T-cell (primary cell): Measurements from ENCODE around the gene SLC15A2. TPM values are rescaled to one million over a fixed set of nuclear protein-coding genes. Genes with fewer than 3 reads are reported as not detected.

Source experiments
- ATAC-seq, 4 experiments: fragments of 200-7000 bp in 3 of 4; fragments of 150-1000 bp in 1 of 4; cut with Tn5 transposase; replicated peaks in 1 of 4; 1 replicate in 3 of 4; 2 replicates in 1 of 4; pipeline ENCODE4 v1.10.0; 2021; ENCODE audit warnings: moderate library complexity in 3 of 4, mild to moderate bottlenecking in 2 of 4, moderate number of reproducible peaks in 1 of 4
- CTCF ChIA-PET, 2 donors: fragments of 300-600 bp; sonication (Branson Sonifier 250); formaldehyde crosslinking; loops; one replicate each; lab custom pipeline; 2022; ENCODE audit warnings: antibody characterized with exemption in 2 of 2; lab: Charles Lee
- POLR2A ChIA-PET, 2 donors: fragments of 300-600 bp; sonication (Branson Sonifier 250); formaldehyde crosslinking; loops; one replicate each; lab custom pipeline; 2022; ENCODE audit warnings: antibody characterized with exemption in 2 of 2; lab: Charles Lee
- DNase-seq, 35 experiments: peaks; one replicate each; pipeline versions ENCODE4 v3.0.0 to v3.0.0-alpha.2; 2013 to 2023
- H3K27ac ChIP-seq: one replicate; pipeline ENCODE4 v1.5.1; 2013; ENCODE audit warnings: low read length
- H3K27me3 ChIP-seq, 2 experiments: replicated peaks in 1 of 2; 1 replicate in 1 of 2; 2 replicates in 1 of 2; pipeline versions ENCODE4 v1.6.1 to v1.7.0; 2013; ENCODE audit warnings: low read length in 1 of 2, mixed read lengths in 1 of 2; ENCODE audit not compliant: control insufficient read depth in 2 of 2, insufficient read depth in 2 of 2; ENCODE audit errors: extremely low read depth in 1 of 2
- H3K36me3 ChIP-seq, 2 donors: 1 replicate in 1 of 2; 2 replicates in 1 of 2; pipeline versions ENCODE4 v1.6.1 to v1.7.0; 2013; ENCODE audit warnings: low read length in 1 of 2; ENCODE audit not compliant: control insufficient read depth in 2 of 2, insufficient read depth in 1 of 2; ENCODE audit errors: extremely low read depth in 1 of 2
- H3K4me1 ChIP-seq, 2 experiments: 1 replicate in 1 of 2; 2 replicates in 1 of 2; pipeline versions ENCODE4 v1.6.1 to v1.7.0; 2013; ENCODE audit warnings: low read length in 2 of 2, mixed read lengths in 1 of 2; ENCODE audit not compliant: insufficient read depth in 2 of 2, control insufficient read depth in 1 of 2; ENCODE audit errors: extremely low read depth in 1 of 2
- H3K4me3 ChIP-seq, 2 donors: 1 replicate in 1 of 2; 2 replicates in 1 of 2; pipeline versions ENCODE4 v1.5.1 to v1.7.0; 2013; ENCODE audit warnings: mild to moderate bottlenecking in 2 of 2, low read length in 1 of 2, moderate library complexity in 1 of 2; ENCODE audit not compliant: control insufficient read depth in 1 of 2; ENCODE audit errors: extremely low read depth in 1 of 2
- H3K9me3 ChIP-seq: 2 replicates; pipeline ENCODE4 v1.7.0; 2013
- H3K27ac Mint-ChIP-seq, 2 donors: one replicate each; pipeline ENCODE4 v1.8.0; 2020 to 2021; ENCODE audit warnings: mild to moderate bottlenecking in 2 of 2, mixed read lengths in 2 of 2
- H3K27me3 Mint-ChIP-seq, 2 donors: one replicate each; pipeline ENCODE4 v1.8.0; 2021 to 2022; ENCODE audit warnings: mixed read lengths in 2 of 2
- H3K36me3 Mint-ChIP-seq: one replicate; pipeline ENCODE4 v1.8.0; 2021; ENCODE audit warnings: mixed read lengths
- H3K4me1 Mint-ChIP-seq, 3 donors: one replicate each; pipeline ENCODE4 v1.8.0; 2020 to 2022; ENCODE audit warnings: mixed read lengths in 3 of 3, mild to moderate bottlenecking in 1 of 3
- H3K4me3 Mint-ChIP-seq, 3 donors: one replicate each; pipeline ENCODE4 v1.8.0; 2020 to 2022; ENCODE audit warnings: mild to moderate bottlenecking in 3 of 3, mixed read lengths in 3 of 3, moderate library complexity in 3 of 3
- H3K9me3 Mint-ChIP-seq, 3 donors: one replicate each; pipeline ENCODE4 v1.8.0; 2020 to 2022; ENCODE audit warnings: mixed read lengths in 3 of 3
- WGBS: methylation state at CpG from one replicate; pipeline ENCODE4 v1.1.5; 2013; ENCODE audit warnings: missing lambda C conversion rate; ENCODE audit not compliant: insufficient coverage; 5-methylcytosine and 5-hydroxymethylcytosine counted together
- total RNA-seq, 35 experiments: library from RNA in 6 of 35; stranded (reverse) in 6 of 35; fragments of 120-200 nt in 1 of 35; gene quantifications; one replicate each; pipeline versions ENCODE4 v1.2.1 to v1.2.4 and lab custom pipeline; 2013 to 2026

The SLC15A2 gene
- total RNA-seq, 5 donors from 2014 or later (not counting 1 experiment from before 2014, with no cell fraction given) = 1.6 to 3.0 (median 1.8) TPM

- no peak overlapping the region for H3K27ac Mint-ChIP-seq
- ATAC-seq = no peak
- peaks cover 0 to 11% of the 10 kb centered on the region in 2 experiments for H3K27me3 ChIP-seq
- no peaks in the 10 kb centered on the region for H3K4me1 Mint-ChIP-seq
- POLR2A ChIA-PET = interaction anchor here in 1 of 2 donors (0.6 kb wide), 1 partner anchor 215 kb away, joined by 8 read pairs; no protein-coding TSS in a partner anchor
- DNase-seq = no peak
- CTCF ChIA-PET = no interaction called here
- H3K36me3 ChIP-seq = no peaks in the 10 kb centered on the region
- H3K9me3 Mint-ChIP-seq = peaks cover 3 to 14% (median 13%) of the 10 kb centered on the region in 3 donors
- H3K36me3 Mint-ChIP-seq = no peaks in the 10 kb centered on the region
- H3K27me3 Mint-ChIP-seq = peaks cover 0 to 6% of the 10 kb centered on the region in 2 donors
- no peak overlapping the region for H3K4me3 ChIP-seq
- H3K9me3 ChIP-seq = peaks cover 2% of the 10 kb centered on the region
- no peak overlapping the region for H3K27ac ChIP-seq
- no peaks in the 10 kb centered on the region for H3K4me1 ChIP-seq
- no CpG with 5 or more reads among the region's 3 CpGs for WGBS
- H3K4me3 Mint-ChIP-seq = no peak overlapping the region
Observed at GRCh38 chr3:121958801-121959200, 64.6 kb downstream of the SLC15A2 start.

GRCh38 chr3:121961283-121961682 lies 67.1 kb downstream of the SLC15A2 start:
- peaks cover 0 to 11% of the 10 kb centered on the region in 2 donors for H3K27me3 Mint-ChIP-seq
- H3K9me3 ChIP-seq = no peaks in the 10 kb centered on the region
- ChIA-PET CTCF (no interaction called here), POLR2A (no interaction called here)
- H3K4me1 ChIP-seq = no peaks in the 10 kb centered on the region
- no peak overlapping the region for H3K27ac ChIP-seq
- DNase-seq = no peak
- no peak overlapping the region for H3K4me3 Mint-ChIP-seq
- peaks cover 0 to 11% of the 10 kb centered on the region in 2 experiments for H3K27me3 ChIP-seq
- H3K4me1 Mint-ChIP-seq = no peaks in the 10 kb centered on the region
- no peak overlapping the region for H3K27ac Mint-ChIP-seq
- H3K36me3 ChIP-seq = no peaks in the 10 kb centered on the region
- no peaks in the 10 kb centered on the region for H3K36me3 Mint-ChIP-seq
- H3K4me3 ChIP-seq = no peak overlapping the region
- ATAC-seq = no peak
- H3K9me3 Mint-ChIP-seq = peaks cover 0 to 22% (median 13%) of the 10 kb centered on the region in 3 donors

- CTCF ChIA-PET = no interaction called here
- no peak overlapping the region for H3K4me3 ChIP-seq
- Mint-ChIP-seq H3K4me1 (no peaks in the 10 kb centered on the region), H3K27me3 (peaks cover 0 to 8% of the 10 kb centered on the region in 2 donors), H3K36me3 (no peaks in the 10 kb centered on the region), H3K4me3 (no peak overlapping the region), H3K9me3 (peaks cover 0 to 23% (median 13%) of the 10 kb centered on the region in 3 donors), H3K27ac (no peak overlapping the region)
- H3K27ac ChIP-seq = no peak overlapping the region
- no peaks in the 10 kb centered on the region for H3K4me1 ChIP-seq
- ATAC-seq (no peak), DNase-seq (no peak)
- no peaks in the 10 kb centered on the region for H3K9me3 ChIP-seq
- H3K36me3 ChIP-seq = no peaks in the 10 kb centered on the region
- H3K27me3 ChIP-seq = peaks cover 0 to 11% of the 10 kb centered on the region in 2 experiments
- POLR2A ChIA-PET = no interaction called here
Observed at GRCh38 chr3:121962443-121962842, 68.2 kb downstream of the SLC15A2 start.

DNA sequence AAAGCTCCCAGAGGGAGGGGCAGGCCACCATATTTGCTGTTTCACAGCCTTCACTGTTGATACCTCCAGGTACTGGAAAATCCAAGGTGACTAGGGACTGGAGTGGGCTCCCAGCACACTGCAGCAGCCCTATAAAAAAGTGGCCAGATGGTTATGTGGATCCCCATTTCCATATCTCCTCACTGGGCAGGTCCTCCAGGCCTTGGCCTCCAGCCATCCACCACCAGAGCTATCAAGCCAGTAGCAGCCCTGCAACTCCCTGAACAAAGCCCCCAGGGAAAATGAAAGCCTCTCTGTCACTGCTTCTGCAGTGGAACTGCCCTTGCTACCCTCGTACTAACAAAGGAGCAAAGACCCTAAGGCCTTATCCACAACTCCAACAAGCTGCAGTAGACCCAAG lies 69.4 kb downstream of the SLC15A2 start:
- H3K27ac ChIP-seq = no peak overlapping the region
- ATAC-seq = no peak
- Mint-ChIP-seq H3K36me3 (no peaks in the 10 kb centered on the region), H3K4me1 (no peaks in the 10 kb centered on the region), H3K27ac (no peak overlapping the region), H3K9me3 (peaks cover 0 to 17% (median 13%) of the 10 kb centered on the region in 3 donors), H3K4me3 (no peak overlapping the region), H3K27me3 (peaks cover 0 to 8% of the 10 kb centered on the region in 2 donors)
- no peaks in the 10 kb centered on the region for H3K4me1 ChIP-seq
- H3K9me3 ChIP-seq = no peaks in the 10 kb centered on the region
- DNase-seq = no peak
- ChIA-PET POLR2A (no interaction called here), CTCF (no interaction called here)
- no peaks in the 10 kb centered on the region for H3K36me3 ChIP-seq
- 57% methylated on average over 1 of the region's 1 CpG for WGBS
- peaks cover 0 to 11% of the 10 kb centered on the region in 2 experiments for H3K27me3 ChIP-seq
- no peak overlapping the region for H3K4me3 ChIP-seq

GRCh38 chr3:121969631-121970030 lies 75.4 kb downstream of the SLC15A2 start:
- H3K27ac ChIP-seq = no peak overlapping the region
- no peaks in the 10 kb centered on the region for H3K4me1 ChIP-seq
- H3K4me3 ChIP-seq = no peak overlapping the region
- 40% methylated on average over 1 of the region's 2 CpGs for WGBS
- H3K36me3 Mint-ChIP-seq = no peaks in the 10 kb centered on the region
- DNase-seq = no peak
- POLR2A ChIA-PET = no interaction called here
- no peak overlapping the region for H3K27ac Mint-ChIP-seq
- no peaks in the 10 kb centered on the region for H3K9me3 ChIP-seq
- CTCF ChIA-PET = no interaction called here
- ATAC-seq = no peak
- no peaks in the 10 kb centered on the region for H3K27me3 ChIP-seq
- no peaks in the 10 kb centered on the region for H3K4me1 Mint-ChIP-seq
- H3K4me3 Mint-ChIP-seq = no peak overlapping the region
- peaks cover 0 to 5% of the 10 kb centered on the region in 2 donors for H3K27me3 Mint-ChIP-seq
- H3K9me3 Mint-ChIP-seq = peaks cover 0 to 8% (median under 1%) of the 10 kb centered on the region in 3 donors
- H3K36me3 ChIP-seq = no peaks in the 10 kb centered on the region

DNA sequence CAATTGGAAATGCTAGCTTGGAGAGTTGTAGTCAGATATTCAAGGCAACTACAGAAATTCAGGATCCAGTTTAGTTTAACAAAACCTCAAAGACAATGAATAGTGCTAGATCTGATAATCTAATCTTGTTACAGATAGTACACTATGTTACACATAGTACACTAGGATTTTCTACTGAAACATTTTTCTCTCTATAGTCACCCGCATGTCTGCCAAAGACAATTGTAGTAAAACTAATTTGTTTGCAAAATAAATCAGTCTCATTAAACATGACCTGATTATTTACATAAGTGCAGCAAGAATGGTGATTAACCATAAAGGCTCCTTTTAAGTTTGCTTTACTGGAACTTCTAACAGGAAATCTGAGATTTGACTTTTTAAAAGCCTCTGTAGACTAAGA lies 75.8 kb downstream of the SLC15A2 start:
- WGBS = no CpG with 5 or more reads among the region's 1 CpG
- no peaks in the 10 kb centered on the region for H3K36me3 ChIP-seq
- no peaks in the 10 kb centered on the region for H3K27me3 ChIP-seq
- H3K4me3 ChIP-seq = no peak overlapping the region
- H3K4me1 Mint-ChIP-seq = no peaks in the 10 kb centered on the region
- no peaks in the 10 kb centered on the region for H3K36me3 Mint-ChIP-seq
- ATAC-seq (no peak), DNase-seq (no peak)
- no peak overlapping the region for H3K4me3 Mint-ChIP-seq
- H3K9me3 ChIP-seq = no peaks in the 10 kb centered on the region
- POLR2A ChIA-PET = no interaction called here
- peaks cover 0 to 5% of the 10 kb centered on the region in 2 donors for H3K27me3 Mint-ChIP-seq
- no peak overlapping the region for H3K27ac ChIP-seq
- no peak overlapping the region for H3K27ac Mint-ChIP-seq
- H3K4me1 ChIP-seq = no peaks in the 10 kb centered on the region
- H3K9me3 Mint-ChIP-seq = peaks cover 0 to 8% (median 5%) of the 10 kb centered on the region in 3 donors
- CTCF ChIA-PET = no interaction called here

DNA sequence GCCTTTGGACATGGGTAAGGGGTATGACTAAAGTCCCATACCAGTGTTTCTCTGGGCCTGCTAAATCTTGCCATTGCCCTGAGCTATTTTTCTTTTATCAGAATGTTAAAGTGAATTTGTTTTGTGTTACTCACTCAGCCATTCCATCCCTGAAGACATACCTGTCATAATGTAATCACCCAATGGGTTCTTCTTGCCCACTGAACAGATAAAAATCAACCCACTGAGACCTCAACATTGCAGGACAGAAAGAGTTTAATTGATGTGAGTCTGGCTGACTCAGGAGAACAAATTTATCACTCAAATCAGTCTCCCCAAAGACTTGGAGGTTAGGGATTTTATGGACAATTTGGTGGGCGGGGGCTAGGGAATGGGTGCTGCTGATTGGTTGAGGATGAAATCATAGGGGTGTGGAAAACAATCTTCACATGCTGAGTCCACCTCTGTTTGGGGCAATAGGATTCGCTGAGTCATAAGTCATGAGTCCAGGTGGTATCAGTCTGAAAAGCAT lies 80.5 kb downstream of the SLC15A2 start:
- ChIA-PET POLR2A (no interaction called here), CTCF (no interaction called here)
- ATAC-seq = no peak
- no peak for DNase-seq
- 60% methylated on average over 1 of the region's 2 CpGs for WGBS
- Mint-ChIP-seq H3K4me1 (no peaks in the 10 kb centered on the region), H3K9me3 (peaks cover 6 to 17% (median 6%) of the 10 kb centered on the region in 3 donors), H3K4me3 (no peak overlapping the region), H3K36me3 (no peaks in the 10 kb centered on the region), H3K27me3 (no peaks in the 10 kb centered on the region), H3K27ac (no peak overlapping the region)
- H3K27me3 ChIP-seq = no peaks in the 10 kb centered on the region
- H3K36me3 ChIP-seq = no peaks in the 10 kb centered on the region
- no peaks in the 10 kb centered on the region for H3K9me3 ChIP-seq
- no peak overlapping the region for H3K27ac ChIP-seq
- no peaks in the 10 kb centered on the region for H3K4me1 ChIP-seq
- no peak overlapping the region for H3K4me3 ChIP-seq
